ENCODE data around the gene TMEM164.
"Not testable (repeated sequence)": the region's sequence is repeated elsewhere in the genome, so short reads cannot be mapped to it uniquely, and the experiment has no call there.

Gene TMEM164

GRCh38 chrX:109964390-109964789, 38.5 kb upstream of the TMEM164 start:
- Histone ChIP-seq H4K5ac (ENCODE audit: low read length) (no peak overlapping the region), H3K18ac (ENCODE audit: low read length) (no peak overlapping the region), H3K4me3 (ENCODE audit: low read length) (no peak overlapping the region), H3K4me2 (ENCODE audit: low read length) (no peak overlapping the region), H3K27me3 (ENCODE audit: insufficient read depth, low read length, poor library complexity) (no peaks in the 10 kb centered on the region), H3K79me2 (ENCODE audit: control insufficient read depth, insufficient read depth, low read length) (no peaks in the 10 kb centered on the region), H2BK120ac (ENCODE audit: low read depth, low read length) (no peak overlapping the region), H3K23ac (ENCODE audit: low read length) (no peak overlapping the region), H3K4me1 (ENCODE audit: control insufficient read depth, low read depth, low read length) (no peaks in the 10 kb centered on the region), H3K56ac (ENCODE audit: low read length) (no peak overlapping the region), H3K9ac (ENCODE audit: low read length) (no peak overlapping the region), H3K27ac (ENCODE audit: low read depth, low read length) (no peak overlapping the region), H2BK5ac (ENCODE audit: low read length) (no peak overlapping the region), H4K8ac (ENCODE audit: low read depth, low read length) (no peak overlapping the region), H2BK15ac (replicated peaks; ENCODE audit: low read depth) (no peak overlapping the region), H3K36me3 (ENCODE audit: control insufficient read depth, insufficient read depth, low read length) (no peaks in the 10 kb centered on the region), H2AK5ac (ENCODE audit: low read length) (no peak overlapping the region), H3K79me1 (ENCODE audit: low read length) (no peaks in the 10 kb centered on the region), H3K4ac (ENCODE audit: low read depth, low read length) (no peak overlapping the region)
- WGBS (ENCODE audit: extremely low coverage, insufficient coverage, low lambda C conversion rate) = no CpG with 5 or more reads among the region's 2 CpGs
- DNase-seq = no peak

DNA sequence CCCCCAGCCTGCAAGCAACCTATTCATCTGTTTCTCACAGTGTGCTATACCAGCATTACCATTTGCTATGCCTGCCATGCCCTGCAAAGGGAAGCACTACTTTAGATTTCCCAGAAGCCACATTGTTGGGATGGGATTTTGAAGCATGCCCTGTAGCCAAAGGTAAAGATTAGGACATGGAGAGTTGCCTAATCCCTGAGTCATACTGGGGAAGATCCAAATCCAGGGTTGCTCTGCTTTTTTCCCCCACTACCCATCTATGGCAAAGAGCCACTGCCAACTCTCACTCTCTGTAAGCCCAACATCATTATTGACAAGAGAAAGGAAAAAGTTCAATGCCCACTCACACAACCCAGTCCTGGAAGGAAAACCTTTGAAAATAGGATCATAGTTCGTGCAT, 36.7 kb upstream of the TMEM164 start:
- Histone ChIP-seq H4K8ac (ENCODE audit: low read depth, low read length) (no peak overlapping the region), H3K4ac (ENCODE audit: low read depth, low read length) (no peak overlapping the region), H2BK120ac (ENCODE audit: low read depth, low read length) (no peak overlapping the region), H3K18ac (ENCODE audit: low read length) (no peak overlapping the region), H3K4me1 (ENCODE audit: control insufficient read depth, low read depth, low read length) (no peaks in the 10 kb centered on the region), H2AK5ac (ENCODE audit: low read length) (no peak overlapping the region), H3K79me1 (ENCODE audit: low read length) (no peaks in the 10 kb centered on the region), H3K9ac (ENCODE audit: low read length) (no peak overlapping the region), H2BK15ac (replicated peaks; ENCODE audit: low read depth) (no peak overlapping the region), H3K56ac (ENCODE audit: low read length) (no peak overlapping the region), H3K27ac (ENCODE audit: low read depth, low read length) (no peak overlapping the region), H3K4me3 (ENCODE audit: low read length) (no peak overlapping the region), H3K79me2 (ENCODE audit: control insufficient read depth, insufficient read depth, low read length) (no peaks in the 10 kb centered on the region), H2BK5ac (ENCODE audit: low read length) (no peak overlapping the region), H3K4me2 (ENCODE audit: low read length) (no peak overlapping the region), H3K27me3 (ENCODE audit: insufficient read depth, low read length, poor library complexity) (no peaks in the 10 kb centered on the region), H3K36me3 (ENCODE audit: control insufficient read depth, insufficient read depth, low read length) (no peaks in the 10 kb centered on the region), H4K5ac (ENCODE audit: low read length) (no peak overlapping the region), H3K23ac (ENCODE audit: low read length) (no peak overlapping the region)
- DNase-seq = no peak
- WGBS (ENCODE audit: extremely low coverage, insufficient coverage, low lambda C conversion rate) = no CpG with 5 or more reads among the region's 1 CpG

- Histone ChIP-seq H3K4ac (ENCODE audit: low read depth, low read length) (no peak overlapping the region), H3K27me3 (ENCODE audit: insufficient read depth, low read length, poor library complexity) (no peaks in the 10 kb centered on the region), H2BK120ac (ENCODE audit: low read depth, low read length) (no peak overlapping the region), H4K8ac (ENCODE audit: low read depth, low read length) (no peak overlapping the region), H3K18ac (ENCODE audit: low read length) (no peak overlapping the region), H3K56ac (ENCODE audit: low read length) (no peak overlapping the region), H4K5ac (ENCODE audit: low read length) (no peak overlapping the region), H3K79me2 (ENCODE audit: control insufficient read depth, insufficient read depth, low read length) (no peaks in the 10 kb centered on the region), H3K4me2 (ENCODE audit: low read length) (no peak overlapping the region), H3K4me3 (ENCODE audit: low read length) (no peak overlapping the region), H2BK15ac (replicated peaks; ENCODE audit: low read depth) (no peak overlapping the region), H3K36me3 (ENCODE audit: control insufficient read depth, insufficient read depth, low read length) (no peaks in the 10 kb centered on the region), H2AK5ac (ENCODE audit: low read length) (no peak overlapping the region), H3K4me1 (ENCODE audit: control insufficient read depth, low read depth, low read length) (no peaks in the 10 kb centered on the region), H3K9ac (ENCODE audit: low read length) (no peak overlapping the region), H3K23ac (ENCODE audit: low read length) (no peak overlapping the region), H2BK5ac (ENCODE audit: low read length) (no peak overlapping the region), H3K27ac (ENCODE audit: low read depth, low read length) (no peak overlapping the region), H3K79me1 (ENCODE audit: low read length) (no peaks in the 10 kb centered on the region)
- DNase-seq = no peak
- no CpG with 5 or more reads among the region's 3 CpGs for WGBS (ENCODE audit: extremely low coverage, insufficient coverage, low lambda C conversion rate)
These were observed 35.8 kb upstream of the TMEM164 start for GRCh38 chrX:109967156-109967555.

- not testable (repeated sequence) for H3K79me1 ChIP-seq (ENCODE audit: low read length); H2BK5ac ChIP-seq (ENCODE audit: low read length)
- no CpG with 5 or more reads among the region's 4 CpGs for WGBS (ENCODE audit: extremely low coverage, insufficient coverage, low lambda C conversion rate)
These were observed 32.1 kb upstream of the TMEM164 start for GRCh38 chrX:109970841-109971240.

GRCh38 chrX:109974906-109975655, 27.8 kb upstream of the TMEM164 start:
- Histone ChIP-seq H3K4ac (ENCODE audit: low read depth, low read length) (no peak overlapping the region), H3K4me2 (ENCODE audit: low read length) (no peak overlapping the region), H3K27me3 (ENCODE audit: insufficient read depth, low read length, poor library complexity) (no peaks in the 10 kb centered on the region), H3K79me2 (ENCODE audit: control insufficient read depth, insufficient read depth, low read length) (no peaks in the 10 kb centered on the region), H3K9ac (ENCODE audit: low read length) (no peak overlapping the region), H4K8ac (ENCODE audit: low read depth, low read length) (no peak overlapping the region), H3K23ac (ENCODE audit: low read length) (no peak overlapping the region), H3K36me3 (ENCODE audit: control insufficient read depth, insufficient read depth, low read length) (no peaks in the 10 kb centered on the region), H3K56ac (ENCODE audit: low read length) (no peak overlapping the region), H3K79me1 (ENCODE audit: low read length) (no peaks in the 10 kb centered on the region), H3K4me3 (ENCODE audit: low read length) (no peak overlapping the region), H4K5ac (ENCODE audit: low read length) (no peak overlapping the region), H2BK5ac (ENCODE audit: low read length) (no peak overlapping the region), H3K4me1 (ENCODE audit: control insufficient read depth, low read depth, low read length) (no peaks in the 10 kb centered on the region), H2BK15ac (replicated peaks; ENCODE audit: low read depth) (no peak overlapping the region), H2BK120ac (ENCODE audit: low read depth, low read length) (no peak overlapping the region), H3K27ac (ENCODE audit: low read depth, low read length) (no peak overlapping the region), H3K18ac (ENCODE audit: low read length) (no peak overlapping the region), H2AK5ac (ENCODE audit: low read length) (no peak overlapping the region)
- WGBS (ENCODE audit: extremely low coverage, insufficient coverage, low lambda C conversion rate) = no CpG with 5 or more reads among the region's 1 CpG
- DNase-seq = no peak

More at GRCh38 chrX:109970841-109971240, 32.1 kb upstream of the TMEM164 start:
- not testable (repeated sequence) for H3K56ac ChIP-seq (ENCODE audit: low read length); H2BK15ac ChIP-seq (replicated peaks; ENCODE audit: low read depth); H3K4ac ChIP-seq (ENCODE audit: low read depth, low read length); H3K18ac ChIP-seq (ENCODE audit: low read length); H4K5ac ChIP-seq (ENCODE audit: low read length); H3K27ac ChIP-seq (ENCODE audit: low read depth, low read length); H3K27me3 ChIP-seq (ENCODE audit: insufficient read depth, low read length, poor library complexity); H3K23ac ChIP-seq (ENCODE audit: low read length); H3K36me3 ChIP-seq (ENCODE audit: control insufficient read depth, insufficient read depth, low read length); DNase-seq; H3K79me2 ChIP-seq (ENCODE audit: control insufficient read depth, insufficient read depth, low read length); H3K4me1 ChIP-seq (ENCODE audit: control insufficient read depth, low read depth, low read length); H3K4me2 ChIP-seq (ENCODE audit: low read length); H2BK120ac ChIP-seq (ENCODE audit: low read depth, low read length); H2AK5ac ChIP-seq (ENCODE audit: low read length); H3K4me3 ChIP-seq (ENCODE audit: low read length); H3K9ac ChIP-seq (ENCODE audit: low read length); H4K8ac ChIP-seq (ENCODE audit: low read depth, low read length)

DNA sequence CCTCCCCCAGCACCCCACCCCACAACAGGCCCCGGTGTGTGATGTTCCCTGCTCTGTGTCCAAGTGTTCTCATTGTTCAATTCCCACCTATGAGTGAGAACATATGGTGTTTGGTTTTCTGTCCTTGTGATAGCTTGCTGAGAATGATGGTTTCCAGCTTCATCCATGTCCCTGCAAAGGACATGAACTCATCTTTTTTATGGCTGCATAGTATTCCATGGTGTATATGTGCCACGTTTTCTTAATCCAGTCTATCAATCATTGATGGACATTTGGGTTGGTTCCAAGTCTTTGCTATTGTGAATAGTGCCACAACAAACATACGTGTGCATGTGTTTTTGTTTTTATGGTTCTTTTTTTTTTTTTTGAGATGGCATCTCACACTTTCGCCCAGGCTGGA, 17.7 kb upstream of the TMEM164 start:
- H3K79me2 ChIP-seq (ENCODE audit: control insufficient read depth, insufficient read depth, low read length); H2BK120ac ChIP-seq (ENCODE audit: low read depth, low read length); H3K36me3 ChIP-seq (ENCODE audit: control insufficient read depth, insufficient read depth, low read length); H4K8ac ChIP-seq (ENCODE audit: low read depth, low read length); H3K4ac ChIP-seq (ENCODE audit: low read depth, low read length); H3K4me1 ChIP-seq (ENCODE audit: control insufficient read depth, low read depth, low read length); H4K5ac ChIP-seq (ENCODE audit: low read length); H3K27ac ChIP-seq (ENCODE audit: low read depth, low read length); H3K56ac ChIP-seq (ENCODE audit: low read length); H3K4me2 ChIP-seq (ENCODE audit: low read length); H3K18ac ChIP-seq (ENCODE audit: low read length); H2AK5ac ChIP-seq (ENCODE audit: low read length); H3K27me3 ChIP-seq (ENCODE audit: insufficient read depth, low read length, poor library complexity); H3K9ac ChIP-seq (ENCODE audit: low read length); H2BK15ac ChIP-seq (replicated peaks; ENCODE audit: low read depth); H3K79me1 ChIP-seq (ENCODE audit: low read length); DNase-seq; H3K4me3 ChIP-seq (ENCODE audit: low read length); H2BK5ac ChIP-seq (ENCODE audit: low read length); H3K23ac ChIP-seq (ENCODE audit: low read length): not testable (repeated sequence)
- WGBS (ENCODE audit: extremely low coverage, insufficient coverage, low lambda C conversion rate) = no CpG with 5 or more reads among the region's 4 CpGs
